GM12873 (cell line): ENCODE results near the gene TAGLN.

Experiments used
- CTCF ChIP-seq: IDR thresholded peaks from 2 replicates; pipeline ENCODE4 v1.5.1; 2012; ENCODE audit warnings: low read depth, mild to moderate bottlenecking, moderate library complexity, low read length, control low read depth; ENCODE audit not compliant: insufficient read depth; ENCODE audit errors: missing control alignments

TAGLN gene

GRCh38 chr11:117193130-117194020 lies 5.8 kb upstream of the TAGLN start:
- no peak for TF ChIP-seq CTCF

- no peak for TF ChIP-seq CTCF
Measured at GRCh38 chr11:117194267-117194666, 4.9 kb upstream of the TAGLN start.

- TF ChIP-seq CTCF, result no peak
Measured at GRCh38 chr11:117195258-117195657, 3.9 kb upstream of the TAGLN start.

- no peak for TF ChIP-seq CTCF
Measured at GRCh38 chr11:117195761-117196160, 3.4 kb upstream of the TAGLN start.

GRCh38 chr11:117197006-117197405 lies 2.2 kb upstream of the TAGLN start:
- no peak for TF ChIP-seq CTCF

GRCh38 chr11:117197516-117198456 lies 1.4 kb upstream of the TAGLN start:
- peak; percentile 52 for TF ChIP-seq CTCF

GRCh38 chr11:117198613-117199012 lies 557 bp upstream of the TAGLN start:
- TF ChIP-seq CTCF, result no peak
